IPS-11a (cell line): Measurements from ENCODE around the gene ACYP2.
A peak's percentile ranks its signal among the peaks of the same experiment; 100 is the strongest.
"Not testable (repeated sequence)": the region's sequence is repeated elsewhere in the genome, so short reads cannot be mapped to it uniquely, and the experiment has no call there.

Experiments used
- H3K4me3 ChIP-seq: one replicate; pipeline ENCODE4 v1.5.1; 2013; ENCODE audit warnings: low read depth, low read length, control low read depth

Gene ACYP2

DNA sequence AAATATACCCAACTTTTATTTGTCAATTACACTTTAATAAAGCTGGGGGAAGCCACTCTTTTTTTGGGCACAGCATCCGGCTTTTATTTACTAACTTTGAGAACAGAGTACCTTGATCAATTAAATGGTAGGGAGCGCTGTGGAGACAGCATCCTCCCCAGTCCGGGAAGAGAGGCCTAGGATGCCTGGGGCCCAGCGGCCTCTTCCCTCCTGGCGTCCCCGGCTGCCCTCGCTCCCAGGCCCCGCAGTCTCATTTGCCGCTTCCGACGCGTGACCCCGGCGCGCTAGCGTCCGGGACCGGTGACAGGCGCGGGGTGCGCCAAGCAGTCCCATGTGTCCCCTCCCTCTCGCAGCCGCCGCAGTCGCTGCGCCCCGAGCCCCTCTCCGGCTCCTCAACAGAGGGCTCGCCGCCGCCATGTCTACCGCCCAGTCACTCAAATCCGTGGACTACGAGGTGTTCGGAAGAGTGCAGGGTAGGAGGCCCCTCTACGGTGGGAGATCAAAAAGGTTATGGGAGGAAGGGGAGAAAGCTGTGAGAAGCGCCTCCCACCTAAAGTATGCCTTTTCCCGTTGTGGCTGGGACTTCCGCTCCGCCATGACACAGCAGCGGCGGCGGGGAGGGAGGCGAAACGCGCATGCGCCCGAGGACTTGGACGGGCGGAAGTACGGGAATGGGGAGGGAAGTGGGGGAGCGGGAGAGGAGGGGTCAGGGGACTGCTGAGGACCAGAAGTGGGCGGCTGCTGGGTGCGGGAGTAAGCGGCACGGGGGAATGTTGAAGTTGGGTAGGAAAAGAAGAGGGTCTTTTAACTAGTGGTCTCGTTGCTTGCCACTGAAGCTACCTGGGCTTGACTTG is at the start of gene ACYP2:
TSS of gene ACYP2 (plus strand) at position 332 of the 854 bp plus-strand sequence.
- peak within 1 kb of the TSS; percentile 75 for H3K4me3 ChIP-seq

DNA sequence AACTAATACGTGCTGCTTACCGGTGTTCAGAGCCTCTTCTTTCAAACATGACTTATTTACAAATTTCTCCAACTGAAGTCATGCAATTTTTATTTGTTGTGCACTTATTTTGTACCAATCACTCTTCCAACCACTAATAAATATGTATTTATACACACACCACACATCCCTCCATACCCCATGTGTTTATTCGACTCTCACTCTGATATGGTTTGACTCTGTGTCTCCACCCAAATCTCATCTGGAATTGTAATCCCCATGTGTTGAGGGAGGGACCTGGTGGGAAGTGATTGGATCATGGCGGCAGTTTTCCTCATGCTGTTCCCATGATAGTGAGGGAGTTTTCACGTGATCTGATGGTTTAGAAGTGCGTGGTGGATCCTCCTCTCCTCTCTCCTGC is 49.5 kb upstream of the ACYP2 start:
- no peak overlapping the region for H3K4me3 ChIP-seq

DNA sequence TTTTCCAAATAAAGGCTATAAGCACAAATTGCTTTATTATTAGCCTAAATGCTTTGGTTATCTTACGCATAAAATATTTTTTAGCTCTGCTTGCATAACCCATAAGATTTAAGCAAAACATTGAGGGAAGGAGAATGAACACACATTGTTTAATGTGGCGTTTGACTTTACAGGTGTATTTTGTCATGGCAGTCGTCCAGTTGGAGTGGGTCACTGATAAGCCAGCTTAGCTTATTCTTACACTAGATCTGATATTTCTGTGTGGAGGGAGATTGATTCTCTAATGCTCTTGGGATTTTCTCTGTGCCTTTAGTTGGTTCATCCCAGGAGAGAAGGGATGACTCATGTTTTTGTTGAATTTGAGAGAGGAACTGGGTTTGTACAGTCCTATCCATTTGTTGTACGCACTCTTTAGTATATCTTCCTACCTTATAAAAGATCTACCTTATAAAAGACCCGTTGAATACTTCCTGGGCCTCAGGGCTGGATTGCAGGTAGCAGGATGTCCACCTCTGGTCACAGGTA is 47.5 kb upstream of the ACYP2 start:
- H3K4me3 ChIP-seq: no peak overlapping the region

DNA sequence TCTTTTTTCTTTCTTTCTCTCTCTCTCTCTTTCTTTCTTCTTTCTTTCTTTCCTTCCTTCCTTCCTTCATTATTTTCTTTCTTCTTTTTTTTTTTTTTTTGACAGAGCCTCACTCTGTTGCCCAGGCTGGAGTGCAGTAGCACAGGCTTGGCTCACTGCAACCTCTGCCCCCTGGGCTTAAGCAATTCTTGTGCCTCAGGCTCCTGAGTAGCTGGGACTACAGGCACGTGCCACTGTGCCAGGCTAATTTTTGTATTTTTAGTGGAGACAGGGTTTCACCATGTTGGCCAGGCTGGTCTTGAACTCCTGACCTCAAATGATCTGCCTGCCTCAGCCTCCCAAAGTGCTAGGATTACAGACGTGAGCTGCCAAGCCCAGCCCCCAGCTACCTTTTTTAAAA is 42.9 kb upstream of the ACYP2 start:
- H3K4me3 ChIP-seq: not testable (repeated sequence)

DNA sequence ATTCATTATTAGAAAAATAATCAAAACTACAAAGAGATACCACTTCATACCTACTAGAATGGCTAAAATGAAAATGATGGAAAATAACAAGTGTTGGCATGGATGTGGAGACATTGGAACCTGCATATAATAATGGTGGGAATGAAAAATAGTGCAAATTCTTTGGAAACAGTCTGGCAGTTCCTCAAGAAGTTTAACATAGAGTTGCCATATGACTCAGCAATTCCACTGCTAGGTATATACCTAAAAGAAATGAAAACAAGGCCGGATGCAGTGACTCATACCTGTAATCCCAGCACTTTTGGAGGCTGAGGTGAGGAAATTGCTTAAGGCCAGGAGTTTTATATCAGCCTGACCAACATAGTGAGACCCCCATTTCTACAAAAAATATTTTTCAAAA is 41.6 kb upstream of the ACYP2 start:
- H3K4me3 ChIP-seq: no peak overlapping the region

DNA sequence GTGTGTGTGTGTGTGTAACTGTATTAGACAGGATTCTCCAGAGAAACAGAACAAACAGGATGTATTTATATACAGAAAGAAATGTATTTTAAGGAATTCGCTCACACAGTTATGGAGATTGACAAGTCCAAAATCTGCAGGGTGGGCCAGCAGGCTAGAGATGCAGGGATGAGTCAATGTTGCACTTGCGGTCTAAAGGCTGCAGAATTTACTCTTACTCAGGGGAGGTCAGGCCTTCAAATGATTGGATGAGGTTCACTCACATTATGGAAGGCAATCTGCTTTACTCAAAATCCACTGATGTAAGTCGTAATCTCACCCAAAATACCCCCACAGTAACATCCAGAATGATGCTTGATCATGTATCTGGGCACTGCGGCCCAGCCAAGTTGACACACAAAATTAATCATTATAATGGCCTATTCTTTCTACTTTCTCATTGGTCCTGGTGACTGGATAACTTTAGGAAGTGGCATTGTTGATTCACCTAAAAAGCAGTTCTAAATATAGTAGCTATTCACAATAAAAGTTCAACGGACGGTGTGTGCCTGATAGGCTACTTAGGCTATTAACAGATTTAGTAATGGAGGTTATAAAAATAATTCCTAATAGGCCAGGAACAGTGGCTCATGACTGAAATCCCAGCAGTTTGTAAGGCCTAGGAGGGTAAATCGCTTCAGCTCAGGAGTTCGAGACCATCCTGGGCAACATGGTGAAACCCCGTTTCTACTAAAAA is 40.6 kb upstream of the ACYP2 start:
- no peak overlapping the region for H3K4me3 ChIP-seq

DNA sequence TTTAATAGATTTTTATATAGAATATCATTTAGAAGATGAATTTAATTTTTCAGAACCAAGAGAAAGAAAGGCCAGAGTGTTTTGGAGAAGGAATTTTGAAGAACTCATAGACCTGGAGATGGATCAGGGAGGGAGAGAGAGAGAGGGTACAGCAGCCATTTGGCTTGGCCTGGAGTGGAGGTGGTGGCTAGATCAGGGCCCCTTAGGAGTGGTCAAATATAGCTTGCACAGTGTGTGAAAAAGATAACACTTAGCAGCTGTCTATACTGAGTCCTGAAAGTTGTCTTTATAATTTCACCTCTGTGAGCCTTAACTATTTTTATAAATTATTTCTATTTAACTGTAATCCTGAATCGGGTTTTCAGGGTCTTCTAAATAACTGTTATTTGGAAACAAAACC is 38.8 kb upstream of the ACYP2 start:
- no peak overlapping the region for H3K4me3 ChIP-seq

DNA sequence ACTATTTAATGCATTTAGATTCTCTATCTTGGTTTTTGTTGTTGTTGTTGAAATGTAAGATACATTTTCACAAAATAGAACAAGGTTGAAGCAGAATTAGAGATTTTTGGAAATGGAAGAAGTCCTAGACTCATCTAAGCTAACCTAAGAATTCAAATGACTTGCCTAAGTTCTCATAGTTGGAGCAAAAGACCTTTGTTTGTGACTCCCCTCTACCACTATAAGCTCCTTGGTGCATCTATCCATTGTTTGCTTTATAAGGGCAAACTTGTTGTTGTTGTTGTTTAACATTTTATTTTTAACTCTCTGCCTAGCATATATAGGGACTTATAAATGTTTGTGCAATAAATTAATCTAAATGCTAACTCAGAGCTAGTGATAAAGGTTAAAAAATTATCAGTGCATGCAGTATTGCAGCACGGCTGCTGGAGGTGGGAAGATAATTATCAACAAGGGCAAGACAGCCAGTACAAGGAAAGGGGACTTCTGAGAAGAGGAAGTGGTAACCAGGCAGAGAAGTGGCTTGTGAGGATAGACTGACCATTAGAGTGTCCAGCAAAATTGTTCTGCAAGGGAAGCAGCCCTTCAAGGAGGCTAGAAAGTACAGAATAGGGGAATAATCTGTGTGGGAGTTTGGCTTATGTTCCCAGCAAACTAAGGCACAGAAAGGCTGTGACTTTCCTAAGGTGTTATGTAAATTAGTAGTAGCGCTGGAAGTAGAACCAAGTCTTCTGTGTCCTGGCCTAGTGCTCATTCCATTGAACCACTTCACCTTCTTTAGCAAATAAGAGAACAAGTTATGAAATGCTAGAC is 38.1 kb upstream of the ACYP2 start:
- H3K4me3 ChIP-seq: no peak overlapping the region

DNA sequence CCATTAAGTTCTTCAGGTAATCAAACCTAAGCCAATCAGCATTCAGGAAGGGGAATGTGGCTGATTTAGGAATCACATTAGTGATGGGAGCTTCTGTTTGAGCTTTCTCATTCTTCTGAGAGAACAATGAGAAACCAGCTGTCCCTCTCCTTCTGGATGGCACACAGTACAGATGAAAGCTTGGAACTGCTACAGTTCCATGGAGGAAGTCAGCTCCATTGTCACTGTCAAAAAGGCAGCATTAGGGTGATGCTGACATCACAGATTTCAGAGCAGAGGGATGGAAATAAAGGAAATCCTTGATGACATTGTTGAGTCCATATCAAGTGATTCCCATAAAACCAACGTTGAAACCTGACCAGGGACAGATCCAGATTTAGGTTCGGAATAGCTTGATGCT is 36.1 kb upstream of the ACYP2 start:
- H3K4me3 ChIP-seq: no peak overlapping the region

DNA sequence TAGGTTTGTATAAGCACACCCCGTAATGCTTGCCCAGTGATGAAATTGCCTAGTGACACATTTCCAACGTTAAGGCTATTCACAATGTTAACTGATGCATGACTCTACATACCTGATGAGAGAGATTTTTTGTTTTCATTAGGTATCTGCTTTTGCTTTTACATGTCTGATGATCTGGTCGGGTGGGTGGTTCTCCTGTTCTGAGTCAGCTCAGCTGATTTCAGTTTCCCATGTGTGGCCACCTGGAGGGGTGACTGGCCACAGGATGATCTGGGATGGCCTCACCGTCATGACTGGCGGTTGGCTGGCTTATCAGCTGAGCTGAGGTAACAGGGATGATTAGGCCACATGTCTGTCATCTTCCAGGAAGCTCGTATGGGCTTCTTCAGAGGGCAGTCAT is 33.8 kb upstream of the ACYP2 start:
- no peak overlapping the region for H3K4me3 ChIP-seq

DNA sequence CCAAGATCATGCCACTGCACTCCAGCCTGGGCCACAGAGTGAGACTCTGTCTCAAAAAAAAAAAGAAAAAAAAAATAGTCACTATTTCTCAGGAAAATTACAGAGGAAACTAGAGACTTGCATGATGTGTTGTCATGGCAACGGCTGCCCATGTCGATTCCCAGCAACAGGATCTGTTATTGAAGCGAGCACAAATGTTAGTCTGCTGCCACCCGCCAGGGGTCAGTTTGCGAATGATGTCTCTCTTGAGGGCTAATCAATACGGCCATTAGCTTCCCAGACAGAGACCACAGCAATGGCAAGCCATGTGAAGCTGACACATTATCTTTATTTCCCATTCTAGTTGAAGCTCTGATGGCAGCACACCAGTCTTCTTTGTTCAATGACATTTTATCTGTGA is 32.4 kb upstream of the ACYP2 start:
- H3K4me3 ChIP-seq: no peak overlapping the region

DNA sequence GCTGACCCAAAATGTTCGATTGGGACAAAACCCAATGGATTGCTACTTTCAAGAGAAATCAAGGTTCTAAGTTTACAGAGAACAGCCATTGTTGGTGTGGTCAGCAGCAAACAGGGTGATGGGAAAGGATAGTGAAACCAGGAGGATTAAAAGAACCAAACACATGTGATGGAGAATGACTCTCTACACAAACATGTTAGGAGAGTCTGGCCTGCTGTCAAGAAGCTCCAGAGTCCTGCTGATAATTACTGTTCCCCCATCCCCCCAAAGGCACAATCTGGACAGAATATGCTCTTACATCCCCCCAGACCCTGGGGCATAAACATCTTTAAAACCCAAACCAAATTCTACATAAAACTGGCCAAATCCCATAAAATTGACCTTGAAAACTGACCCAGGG is 32.0 kb upstream of the ACYP2 start:
- no peak overlapping the region for H3K4me3 ChIP-seq

DNA sequence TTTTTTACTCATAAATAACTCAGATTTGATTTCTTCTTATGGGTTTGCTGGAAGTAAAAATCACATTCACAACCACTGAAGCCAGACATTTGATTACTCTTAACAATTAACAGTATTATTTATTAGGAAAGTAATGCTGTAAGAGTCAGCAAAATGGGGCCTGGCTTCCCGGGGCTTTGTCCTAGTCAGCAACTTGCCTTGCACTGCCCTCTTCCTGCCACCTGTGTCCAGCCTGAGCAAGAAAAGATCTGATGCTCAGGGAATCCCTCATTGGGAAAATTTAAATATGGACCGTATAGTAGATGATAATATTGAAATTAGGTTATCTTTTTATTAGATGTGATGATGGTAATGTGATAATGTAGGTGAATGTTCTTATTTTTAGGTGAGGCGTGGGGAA is 30.8 kb upstream of the ACYP2 start:
- no peak overlapping the region for H3K4me3 ChIP-seq

DNA sequence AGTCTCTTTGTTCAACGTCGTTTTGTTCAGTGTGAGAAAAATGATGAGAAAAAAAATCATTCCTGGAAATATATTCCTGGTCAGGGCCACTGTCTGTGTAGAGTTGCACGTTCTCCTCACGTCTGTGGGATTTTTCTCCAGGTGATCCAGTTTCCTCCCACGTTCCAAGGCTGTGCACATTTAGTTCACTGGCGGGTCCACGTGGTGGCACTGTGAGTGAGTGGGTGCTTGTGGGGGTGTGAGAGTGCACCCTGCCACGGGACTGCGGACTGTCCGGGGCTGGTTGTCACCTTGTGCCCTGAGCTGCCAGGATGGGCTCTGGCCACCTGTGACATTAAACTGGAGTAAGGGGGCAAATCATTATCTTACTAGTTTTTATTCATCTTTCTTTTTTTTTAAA is 30.3 kb upstream of the ACYP2 start:
- no peak overlapping the region for H3K4me3 ChIP-seq

DNA sequence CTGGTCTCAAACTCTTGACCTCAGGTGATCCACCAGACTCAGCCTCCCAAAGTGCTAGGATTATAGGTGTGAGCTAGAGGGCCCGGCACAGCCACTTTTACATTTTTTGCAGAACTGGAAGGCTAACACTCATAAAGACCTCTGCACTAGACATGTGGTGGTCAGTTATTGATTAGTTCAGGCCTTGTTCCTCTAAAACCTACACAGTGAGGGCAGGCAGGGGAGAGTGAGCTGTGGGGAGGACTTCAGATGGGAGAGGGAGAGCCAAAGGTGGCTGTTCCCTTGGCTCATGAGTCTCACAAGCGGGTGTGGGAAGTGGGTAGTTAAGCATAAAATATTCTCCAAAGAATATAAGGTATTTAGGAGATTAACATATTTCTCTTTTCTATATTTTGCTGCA is 29.3 kb upstream of the ACYP2 start:
- H3K4me3 ChIP-seq: no peak overlapping the region

DNA sequence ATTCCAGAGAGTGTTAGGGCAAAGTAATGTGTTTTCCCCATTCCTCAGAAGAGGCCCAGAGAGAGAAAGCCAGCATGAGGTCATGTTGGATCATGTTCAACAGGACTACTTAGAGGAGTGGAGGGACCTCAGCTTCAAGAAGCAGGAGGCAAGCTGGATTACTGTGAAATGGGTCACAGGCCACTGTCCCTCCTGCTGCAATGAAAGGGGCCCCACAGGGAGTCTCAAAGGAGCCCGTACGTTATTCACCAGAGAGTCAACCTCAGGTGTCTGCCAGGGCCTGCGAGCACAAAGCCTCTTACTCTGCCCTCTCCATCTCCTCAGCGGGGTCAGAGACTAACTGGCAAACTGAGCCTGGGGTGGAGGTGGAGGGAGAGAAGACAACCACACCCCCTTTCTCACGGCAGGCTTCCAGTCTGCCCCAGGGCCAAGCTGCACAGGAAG is 27.2 kb upstream of the ACYP2 start:
- H3K4me3 ChIP-seq: no peak overlapping the region

DNA sequence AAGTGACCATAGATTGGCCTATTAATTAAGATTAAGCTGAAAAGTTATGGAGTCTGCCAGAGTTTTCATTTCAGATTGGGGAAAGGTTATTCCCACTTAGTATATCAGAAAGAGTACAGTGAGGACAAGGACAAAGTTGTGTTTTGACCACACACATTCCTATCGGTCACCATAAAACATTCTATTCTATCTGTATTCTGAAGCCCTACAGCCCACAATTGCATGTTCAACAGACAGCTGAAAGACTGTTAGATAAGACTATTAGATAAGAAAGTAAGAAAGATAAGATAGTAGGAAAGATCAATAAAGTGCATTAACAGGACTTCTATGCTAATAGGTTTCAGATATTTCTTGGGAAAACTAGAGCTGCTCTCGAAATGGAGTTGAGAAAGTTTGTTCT is 26.7 kb upstream of the ACYP2 start:
- no peak overlapping the region for H3K4me3 ChIP-seq

DNA sequence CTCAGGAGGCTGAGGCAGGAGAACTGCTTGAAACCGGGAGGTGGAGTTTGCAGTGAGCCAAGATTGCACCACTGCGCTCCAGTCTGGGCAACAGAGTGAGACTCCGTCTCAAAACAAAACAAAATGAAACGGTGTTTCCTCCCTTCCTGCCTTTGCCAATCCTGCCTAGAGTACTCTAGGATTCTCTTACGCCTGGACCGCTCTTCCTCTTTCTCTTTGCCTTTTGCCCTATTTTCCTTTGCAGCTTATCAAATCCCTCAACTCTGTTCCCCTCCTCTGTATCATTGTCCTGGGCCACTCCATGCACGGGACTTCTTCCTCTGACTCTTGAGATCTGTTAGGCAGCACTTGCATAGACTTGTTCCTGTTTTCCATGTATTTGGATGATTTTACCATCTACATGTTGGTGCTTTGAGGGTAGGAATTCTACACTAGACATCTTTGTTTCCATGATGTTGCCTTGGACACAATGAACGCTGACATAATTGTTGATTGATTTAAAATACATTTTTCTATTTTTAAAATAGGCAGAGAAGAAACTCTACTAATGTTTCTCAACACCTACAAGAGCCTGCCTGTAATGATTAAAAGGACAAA is 24.8 kb upstream of the ACYP2 start:
- no peak overlapping the region for H3K4me3 ChIP-seq

DNA sequence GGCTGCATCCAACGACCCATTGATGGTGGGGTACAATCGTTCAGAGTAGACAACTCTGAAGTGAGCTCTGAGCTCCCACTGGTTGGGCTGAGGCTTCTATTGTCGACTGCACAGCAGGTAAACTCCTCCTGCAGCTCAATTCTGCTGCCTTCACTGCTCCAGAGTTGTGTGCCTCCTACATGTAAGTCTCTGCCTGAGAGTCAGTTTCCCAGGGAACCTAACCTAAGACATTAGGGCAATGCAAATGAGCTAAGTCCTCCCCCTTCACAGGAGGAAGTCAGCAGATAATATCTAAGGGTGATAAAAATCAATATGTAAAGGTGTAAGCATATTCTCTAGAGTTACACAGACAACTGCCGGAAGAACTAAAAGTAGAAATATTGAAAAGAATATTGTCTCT is 22.5 kb upstream of the ACYP2 start:
- H3K4me3 ChIP-seq: no peak overlapping the region

DNA sequence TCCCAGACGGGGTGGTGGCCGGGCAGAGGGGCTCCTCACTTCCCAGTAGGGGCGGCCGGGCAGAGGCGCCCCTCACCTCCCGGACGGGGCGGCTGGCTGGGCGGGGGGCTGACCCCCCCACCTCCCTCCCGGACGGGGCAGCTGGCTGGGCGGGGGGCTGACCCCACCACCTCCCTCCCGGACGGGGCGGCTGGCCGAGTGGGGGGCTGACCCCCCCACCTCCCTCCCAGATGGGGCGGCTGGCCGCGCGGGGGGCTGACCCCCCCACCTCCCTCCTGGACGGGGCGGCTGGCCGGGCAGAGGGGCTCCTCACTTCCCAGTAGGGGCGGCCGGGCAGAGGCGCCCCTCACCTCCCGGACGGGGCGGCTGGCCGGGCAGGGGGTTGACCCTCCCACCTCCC is 20.0 kb upstream of the ACYP2 start:
- not testable (repeated sequence) for H3K4me3 ChIP-seq

DNA sequence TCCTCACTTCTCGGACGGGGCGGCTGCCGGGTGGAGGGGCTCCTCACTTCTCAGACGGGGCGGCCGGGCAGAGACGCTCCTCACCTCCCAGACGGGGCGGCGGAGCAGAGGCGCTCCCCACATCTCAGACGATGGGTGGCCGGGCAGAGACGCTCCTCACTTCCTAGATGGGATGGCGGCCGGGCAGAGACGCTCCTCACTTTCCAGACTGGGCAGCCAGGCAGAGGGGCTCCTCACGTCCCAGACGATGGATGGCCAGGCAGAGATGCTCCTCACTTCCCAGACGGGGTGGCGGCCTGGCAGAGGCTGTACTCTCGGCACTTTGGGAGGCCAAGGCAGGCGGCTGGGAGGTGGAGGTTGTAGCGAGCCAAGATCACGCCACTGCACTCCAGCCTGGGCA is 19.3 kb upstream of the ACYP2 start:
- not testable (repeated sequence) for H3K4me3 ChIP-seq
